Tibial nerve (tissue), 4 donors: ENCODE data around the gene IFFO2. TPM values are rescaled to one million over a fixed set of nuclear protein-coding genes. Genes with fewer than 3 reads are reported as not detected.

Source experiments
- DNase-seq, 2 donors: peaks; one replicate each; pipeline ENCODE4 v3.0.0-alpha.2; 2019; ENCODE audit warnings: low spot score in 2 of 2
- H3K27ac ChIP-seq, 4 donors: fragments of 200-600 bp; sonication (generic) in 3 of 4; one replicate each; pipeline ENCODE4 v1.5.1; 2017 to 2019; ENCODE audit warnings: mild to moderate bottlenecking in 1 of 4
- H3K27me3 ChIP-seq, 2 donors: fragments of 200-600 bp; sonication (generic) in 1 of 2; one replicate each; pipeline versions ENCODE4 v1.5.1 to v1.6.0; 2017 to 2019
- H3K36me3 ChIP-seq, 3 donors: fragments of 200-600 bp; sonication (generic); one replicate each; pipeline ENCODE4 v1.5.1; 2018 to 2019
- H3K4me1 ChIP-seq, 4 donors: fragments of 200-600 bp; sonication (generic) in 3 of 4; one replicate each; pipeline ENCODE4 v1.5.1; 2017 to 2019
- H3K4me3 ChIP-seq, 4 donors: fragments of 200-600 bp; sonication (generic) in 3 of 4; one replicate each; pipeline ENCODE4 v1.5.1; 2017 to 2019; ENCODE audit warnings: mild to moderate bottlenecking in 1 of 4, moderate library complexity in 1 of 4
- H3K9me3 ChIP-seq, 4 donors: fragments of 200-600 bp; sonication (generic) in 3 of 4; one replicate each; pipeline ENCODE4 v1.5.1; 2017 to 2019
- CTCF ChIP-seq, 5 experiments: fragments of 200-600 bp in 3 of 5; fragments of 450-650 bp in 2 of 5; sonication (generic) in 3 of 5; IDR thresholded peaks; one replicate each; pipeline ENCODE4 v1.5.1; 2016 to 2019; ENCODE audit warnings: antibody characterized with exemption in 5 of 5, mild to moderate bottlenecking in 3 of 5, moderate library complexity in 2 of 5
- EP300 ChIP-seq, 2 donors: sonication (generic); formaldehyde crosslinking; IDR thresholded peaks; one replicate each; pipeline ENCODE4 v1.6.1; 2017; ENCODE audit warnings: antibody characterized with exemption in 2 of 2, mild to moderate bottlenecking in 1 of 2
- POLR2A ChIP-seq, 2 donors: fragments of 450-650 bp; IDR thresholded peaks; one replicate each; pipeline ENCODE4 v1.6.1; 2017; ENCODE audit warnings: antibody characterized with exemption in 2 of 2, mild to moderate bottlenecking in 2 of 2, moderate library complexity in 2 of 2
- WGBS, 2 donors: methylation state at CpG; one replicate each; pipeline ENCODE4 v1.1.5; 2018; 5-methylcytosine and 5-hydroxymethylcytosine counted together
- total RNA-seq, 4 donors: library from RNA; depleted of rRNA; stranded (reverse); fragments of >200 nt; gene quantifications; one replicate each; pipeline ENCODE4 v1.1.0, GENCODE V29; 2016

IFFO2 gene
- total RNA-seq, 4 donors from 2014 or later, result 3.6 to 19.2 (median 9.2) TPM

GRCh38 chr1:18886003-18886335, 70.5 kb downstream of the IFFO2 start:
- DNase-seq, result no peak
- Histone ChIP-seq H3K4me1 (peaks cover 0 to 13% (median 7%) of the 10 kb centered on the region in 4 donors), H3K4me3 (no peak overlapping the region), H3K9me3 (no peaks in the 10 kb centered on the region), H3K27ac (no peak overlapping the region), H3K27me3 (no peaks in the 10 kb centered on the region), H3K36me3 (peaks cover 0 to 72% (median 0%) of the 10 kb centered on the region in 3 donors)
- TF ChIP-seq EP300 (IDR thresholded peaks at IDR 0.05) (no peak), POLR2A (IDR thresholded peaks at IDR 0.05) (no peak), CTCF (IDR thresholded peaks at IDR 0.05) (no peak)
- 83 to 94% methylated on average over 1 of the region's 1 CpG for WGBS, 2 donors

GRCh38 chr1:18885311-18886002, 71.0 kb downstream of the IFFO2 start:
- H3K4me1 ChIP-seq, result peaks cover 0 to 8% (median 3%) of the 10 kb centered on the region in 4 donors
- H3K36me3 ChIP-seq, result peaks cover 0 to 77% (median 0%) of the 10 kb centered on the region in 3 donors
- 88 to 89% methylated on average over 7 to 17 of the region's 17 CpGs for WGBS, 2 donors
- no peak overlapping the region for H3K27ac ChIP-seq
- no peak for DNase-seq
- no peak for TF ChIP-seq CTCF (IDR thresholded peaks at IDR 0.05)
- no peak for TF ChIP-seq EP300 (IDR thresholded peaks at IDR 0.05)
- no peak for TF ChIP-seq POLR2A (IDR thresholded peaks at IDR 0.05)
- no peaks in the 10 kb centered on the region for H3K9me3 ChIP-seq
- H3K27me3 ChIP-seq, result no peaks in the 10 kb centered on the region
- H3K4me3 ChIP-seq, result no peak overlapping the region

GRCh38 chr1:18884727-18885126, 71.7 kb downstream of the IFFO2 start:
- no peak overlapping the region for H3K27ac ChIP-seq
- H3K4me3 ChIP-seq, result no peak overlapping the region
- H3K36me3 ChIP-seq, result peaks cover 0 to 83% (median 0%) of the 10 kb centered on the region in 3 donors
- H3K4me1 ChIP-seq, result peaks cover 0 to 2% (median 0%) of the 10 kb centered on the region in 4 donors
- DNase-seq, result no peak
- TF ChIP-seq POLR2A (IDR thresholded peaks at IDR 0.05) (no peak), EP300 (IDR thresholded peaks at IDR 0.05) (no peak), CTCF (IDR thresholded peaks at IDR 0.05) (no peak)
- H3K9me3 ChIP-seq, result no peaks in the 10 kb centered on the region
- no peaks in the 10 kb centered on the region for H3K27me3 ChIP-seq
- 79 to 83% methylated on average over 6 of the region's 6 CpGs for WGBS, 2 donors

- Histone ChIP-seq H3K27me3 (no peaks in the 10 kb centered on the region), H3K4me3 (no peak overlapping the region), H3K27ac (no peak overlapping the region), H3K36me3 (peaks cover 0 to 84% (median 0%) of the 10 kb centered on the region in 3 donors), H3K9me3 (no peaks in the 10 kb centered on the region), H3K4me1 (no peaks in the 10 kb centered on the region)
- WGBS, 2 donors, result 59 to 70% methylated on average over 4 of the region's 4 CpGs
- TF ChIP-seq CTCF (IDR thresholded peaks at IDR 0.05), result no peak
- no peak for TF ChIP-seq POLR2A (IDR thresholded peaks at IDR 0.05)
- no peak for TF ChIP-seq EP300 (IDR thresholded peaks at IDR 0.05)
- DNase-seq, result no peak
These were observed 72.1 kb downstream of the IFFO2 start for GRCh38 chr1:18884419-18884717.

- WGBS, 2 donors, result 50 to 56% methylated on average over 12 to 14 of the region's 14 CpGs
- H3K4me1 ChIP-seq, result no peaks in the 10 kb centered on the region
- TF ChIP-seq POLR2A (IDR thresholded peaks at IDR 0.05) (no peak), CTCF (IDR thresholded peaks at IDR 0.05) (peak; percentile 78 to 94 (median 86))
- H3K9me3 ChIP-seq, result no peaks in the 10 kb centered on the region
- DNase-seq, result peak; percentile 61 to 85
- no peak overlapping the region for H3K4me3 ChIP-seq
- H3K36me3 ChIP-seq, result peaks cover 0 to 89% (median 0%) of the 10 kb centered on the region in 3 donors
- H3K27ac ChIP-seq, result no peak overlapping the region
- no peaks in the 10 kb centered on the region for H3K27me3 ChIP-seq
These were observed 72.6 kb downstream of the IFFO2 start for GRCh38 chr1:18883636-18884418.
